Uterus (tissue), 2 donors: ENCODE results near the gene ABCA12.

Experiments used
- POLR2A ChIP-seq, 2 donors: fragments of 450-650 bp; IDR thresholded peaks; one replicate each; pipeline ENCODE4 v1.6.1; 2016; ENCODE audit warnings: antibody characterized with exemption in 2 of 2, mild to moderate bottlenecking in 1 of 2, moderate library complexity in 1 of 2
- TF ChIP-seq, protein P1 (sequence below), 4 experiments: fragments of 200-600 bp in 2 of 4; fragments of 450-650 bp in 2 of 4; sonication (generic) in 2 of 4; IDR thresholded peaks; one replicate each; pipeline ENCODE4 v1.5.1; 2016 to 2019; ENCODE audit warnings: antibody characterized with exemption in 4 of 4, mild to moderate bottlenecking in 2 of 4, moderate library complexity in 1 of 4

DNA sequence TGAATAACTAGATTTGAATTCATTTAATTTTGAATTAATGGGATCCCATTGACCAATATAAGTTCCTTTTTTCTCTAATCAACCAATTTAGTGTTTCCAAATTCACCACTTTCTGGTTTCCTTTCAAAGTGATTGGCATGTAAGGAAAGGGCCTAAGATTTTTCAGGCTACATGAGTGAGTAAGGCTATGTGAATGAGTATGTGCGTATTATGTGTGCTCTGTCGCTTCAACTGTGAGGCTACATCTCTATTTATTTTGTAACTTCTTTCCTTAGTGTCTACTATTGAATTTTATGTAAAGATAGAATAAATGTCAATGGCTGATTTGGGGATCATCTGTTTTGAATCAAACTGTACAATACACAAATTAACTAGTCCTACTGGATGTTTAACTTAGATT lies 110.6 kb downstream of the ABCA12 start:
- TF ChIP-seq, protein P1, sequence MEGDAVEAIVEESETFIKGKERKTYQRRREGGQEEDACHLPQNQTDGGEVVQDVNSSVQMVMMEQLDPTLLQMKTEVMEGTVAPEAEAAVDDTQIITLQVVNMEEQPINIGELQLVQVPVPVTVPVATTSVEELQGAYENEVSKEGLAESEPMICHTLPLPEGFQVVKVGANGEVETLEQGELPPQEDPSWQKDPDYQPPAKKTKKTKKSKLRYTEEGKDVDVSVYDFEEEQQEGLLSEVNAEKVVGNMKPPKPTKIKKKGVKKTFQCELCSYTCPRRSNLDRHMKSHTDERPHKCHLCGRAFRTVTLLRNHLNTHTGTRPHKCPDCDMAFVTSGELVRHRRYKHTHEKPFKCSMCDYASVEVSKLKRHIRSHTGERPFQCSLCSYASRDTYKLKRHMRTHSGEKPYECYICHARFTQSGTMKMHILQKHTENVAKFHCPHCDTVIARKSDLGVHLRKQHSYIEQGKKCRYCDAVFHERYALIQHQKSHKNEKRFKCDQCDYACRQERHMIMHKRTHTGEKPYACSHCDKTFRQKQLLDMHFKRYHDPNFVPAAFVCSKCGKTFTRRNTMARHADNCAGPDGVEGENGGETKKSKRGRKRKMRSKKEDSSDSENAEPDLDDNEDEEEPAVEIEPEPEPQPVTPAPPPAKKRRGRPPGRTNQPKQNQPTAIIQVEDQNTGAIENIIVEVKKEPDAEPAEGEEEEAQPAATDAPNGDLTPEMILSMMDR (IDR thresholded peaks at IDR 0.05): no peak
- no peak for TF ChIP-seq POLR2A (IDR thresholded peaks at IDR 0.05)
